RWPE2 (cell line): ENCODE results near the gene TMEM94.
"Not testable (repeated sequence)": the region's sequence is repeated elsewhere in the genome, so short reads cannot be mapped to it uniquely, and the experiment has no call there.

Source experiments
- ATAC-seq: fragments of 200-7000 bp; cut with Tn5 transposase; 3 replicates; pipeline ENCODE4 v1.9.1; 2021; ENCODE audit warnings: low read depth
- DNase-seq: peaks from one replicate; pipeline ENCODE4 v3.0.0-alpha.2; 2020; ENCODE audit warnings: low spot score
- H3K27ac ChIP-seq: fragments of 450-650 bp; 2 replicates; pipeline ENCODE4 v1.5.1; 2017; ENCODE audit warnings: mild to moderate bottlenecking; ENCODE audit not compliant: poor library complexity, severe bottlenecking
- H3K27me3 ChIP-seq: fragments of 250-450 bp; sonication (Bioruptor Pico); 2 replicates; pipeline ENCODE4 v1.5.1; 2021; ENCODE audit warnings: mild to moderate bottlenecking, moderate library complexity; ENCODE audit not compliant: insufficient read depth, poor library complexity, severe bottlenecking
- H3K36me3 ChIP-seq: fragments of 250-450 bp; sonication (Bioruptor Pico); 2 replicates; pipeline ENCODE4 v1.5.1; 2020; ENCODE audit warnings: low read depth, mild to moderate bottlenecking, moderate library complexity
- H3K4me1 ChIP-seq: fragments of 250-450 bp; sonication (Bioruptor Pico); 2 replicates; pipeline ENCODE4 v1.5.1; 2021; ENCODE audit warnings: mild to moderate bottlenecking, moderate library complexity; ENCODE audit not compliant: insufficient read depth, poor library complexity, severe bottlenecking
- H3K4me3 ChIP-seq: fragments of 250-450 bp; sonication (Bioruptor Pico); 2 replicates; pipeline ENCODE4 v1.5.1; 2021; ENCODE audit warnings: mild to moderate bottlenecking, moderate library complexity; ENCODE audit not compliant: severe bottlenecking
- H3K9me3 ChIP-seq: fragments of 250-450 bp; sonication (Bioruptor Pico); 2 replicates; pipeline ENCODE4 v1.5.1; 2021; ENCODE audit warnings: mild to moderate bottlenecking, moderate library complexity; ENCODE audit not compliant: severe bottlenecking
- CTCF ChIP-seq: fragments of 450-650 bp; IDR thresholded peaks from one replicate; pipeline ENCODE4 v1.5.1; 2017; ENCODE audit warnings: mild to moderate bottlenecking, moderate library complexity; ENCODE audit not compliant: poor library complexity, severe bottlenecking

TMEM94 gene

GRCh38 chr17:75516255-75516618, 59.8 kb downstream of the TMEM94 start, which contains the start of gene TSEN54:
Gene TSEN54 (plus strand): TSS chr17:75516528. CDS start chr17:75516561, 33 bp downstream.
- TF ChIP-seq CTCF, result peak; percentile 25
- Histone ChIP-seq H3K27me3 (no peaks in the 10 kb centered on the region), H3K4me3 (peak within 1 kb of the TSS; percentile 98), H3K4me1 (peaks cover 6% of the 10 kb centered on the region), H3K9me3 (no peaks in the 10 kb centered on the region), H3K36me3 (peaks cover 52% of the 10 kb centered on the region), H3K27ac (peak within 1 kb of the TSS; percentile 73)
- ATAC-seq, result peak; percentile 77
- DNase-seq, result peak; percentile 94

DNA sequence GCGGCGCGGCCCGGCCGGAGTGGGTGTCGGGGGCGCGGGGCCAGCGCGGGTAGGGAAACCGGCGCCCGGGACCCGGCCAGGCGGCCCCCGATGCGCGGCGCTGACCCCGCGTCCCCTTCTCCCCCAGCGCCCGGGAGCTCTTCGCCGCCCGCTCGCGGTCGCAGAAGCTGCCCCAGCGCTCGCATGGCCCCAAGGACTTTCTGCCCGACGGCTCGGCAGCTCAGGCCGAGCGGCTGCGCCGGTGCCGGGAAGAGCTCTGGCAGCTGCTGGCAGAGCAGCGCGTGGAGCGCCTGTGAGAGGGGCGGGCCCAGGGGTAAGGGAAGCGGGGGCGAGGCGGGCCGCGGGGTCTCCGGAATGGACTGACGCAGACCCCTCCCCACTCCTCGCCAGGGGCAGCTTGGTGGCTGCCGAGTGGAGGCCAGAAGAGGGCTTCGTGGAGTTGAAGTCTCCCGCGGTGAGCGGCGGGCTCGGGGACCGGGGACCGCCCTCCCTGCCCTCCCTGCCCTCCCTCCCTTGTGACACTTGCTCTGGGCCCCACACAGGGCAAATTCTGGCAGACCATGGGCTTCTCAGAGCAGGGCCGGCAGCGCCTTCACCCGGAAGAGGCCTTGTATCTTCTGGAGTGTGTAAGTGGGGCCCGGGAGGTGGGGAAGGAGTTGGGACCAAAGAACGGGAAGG, 60.3 kb downstream of the TMEM94 start:
- H3K27ac ChIP-seq, result peak overlapping the region; percentile 73
- peaks cover 6% of the 10 kb centered on the region for H3K4me1 ChIP-seq
- no peak for TF ChIP-seq CTCF
- DNase-seq (peak; percentile 64), ATAC-seq (no peak)
- H3K9me3 ChIP-seq, result no peaks in the 10 kb centered on the region
- no peaks in the 10 kb centered on the region for H3K27me3 ChIP-seq
- H3K36me3 ChIP-seq, result peaks cover 50% of the 10 kb centered on the region
- H3K4me3 ChIP-seq, result peak overlapping the region; percentile 98

GRCh38 chr17:75517297-75517865, 60.9 kb downstream of the TMEM94 start:
- ATAC-seq (no peak), DNase-seq (peak; percentile 62)
- no peak overlapping the region for H3K27ac ChIP-seq
- H3K4me1 ChIP-seq, result peaks cover 6% of the 10 kb centered on the region
- H3K9me3 ChIP-seq, result no peaks in the 10 kb centered on the region
- H3K36me3 ChIP-seq, result peaks cover 47% of the 10 kb centered on the region
- no peaks in the 10 kb centered on the region for H3K27me3 ChIP-seq
- H3K4me3 ChIP-seq, result peak overlapping the region; percentile 98
- TF ChIP-seq CTCF, result no peak

GRCh38 chr17:75518201-75518600, 61.8 kb downstream of the TMEM94 start:
- Histone ChIP-seq H3K36me3 (peaks cover 42% of the 10 kb centered on the region), H3K27me3 (no peaks in the 10 kb centered on the region), H3K4me1 (peaks cover 6% of the 10 kb centered on the region), H3K27ac (no peak overlapping the region), H3K9me3 (no peaks in the 10 kb centered on the region), H3K4me3 (no peak overlapping the region)
- ATAC-seq (no peak), DNase-seq (no peak)
- no peak for TF ChIP-seq CTCF

DNA sequence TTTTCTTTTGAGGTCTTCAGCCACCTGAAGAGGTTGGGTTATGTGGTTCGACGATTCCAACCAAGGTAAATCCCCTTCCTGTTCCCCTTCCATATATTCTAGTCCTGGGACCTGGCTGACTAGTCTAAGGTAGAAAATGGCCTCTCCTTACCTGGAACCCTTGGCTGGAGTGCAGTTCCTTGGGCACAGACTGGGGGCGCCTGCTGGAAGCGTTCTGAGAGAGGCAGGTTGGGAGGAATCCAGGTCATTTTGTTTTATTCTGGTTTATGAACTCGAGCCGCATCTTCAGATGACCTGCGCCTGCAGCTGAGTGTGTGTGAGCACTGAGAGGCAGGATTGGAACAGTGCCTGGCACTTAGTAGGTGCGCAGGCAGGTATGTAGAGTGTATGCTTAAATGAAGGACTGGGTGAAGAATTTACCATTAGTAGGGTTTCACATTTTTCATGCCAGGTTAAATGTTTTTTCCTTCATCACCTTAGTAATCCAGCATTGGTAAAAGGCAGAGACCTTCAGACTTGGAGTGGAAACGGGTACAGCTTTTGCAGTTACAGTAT, 62.6 kb downstream of the TMEM94 start:
- no peaks in the 10 kb centered on the region for H3K27me3 ChIP-seq
- H3K27ac ChIP-seq, result no peak overlapping the region
- H3K4me3 ChIP-seq, result no peak overlapping the region
- peaks cover 1% of the 10 kb centered on the region for H3K4me1 ChIP-seq
- no peak for TF ChIP-seq CTCF
- no peaks in the 10 kb centered on the region for H3K9me3 ChIP-seq
- ATAC-seq, result no peak
- H3K36me3 ChIP-seq, result peaks cover 42% of the 10 kb centered on the region
- no peak for DNase-seq

GRCh38 chr17:75520413-75520812, 64.0 kb downstream of the TMEM94 start:
- H3K27ac ChIP-seq, H3K9me3 ChIP-seq, H3K4me1 ChIP-seq, H3K27me3 ChIP-seq, ATAC-seq, H3K4me3 ChIP-seq, DNase-seq: not testable (repeated sequence)
- peaks cover 42% of the 10 kb centered on the region for H3K36me3 ChIP-seq
